Non-pigmented ciliary epithelial cell (primary cell): ENCODE data around the gene ARHGAP12.
A peak's percentile ranks its signal among the peaks of the same experiment; 100 is the strongest.
"Not testable (repeated sequence)": the region's sequence is repeated elsewhere in the genome, so short reads cannot be mapped to it uniquely, and the experiment has no call there.

ENCODE experiments used
- DNase-seq: peaks from one replicate; pipeline ENCODE4 v3.0.0-alpha.2; 2010; ENCODE audit warnings: low read depth

The ARHGAP12 gene

DNA sequence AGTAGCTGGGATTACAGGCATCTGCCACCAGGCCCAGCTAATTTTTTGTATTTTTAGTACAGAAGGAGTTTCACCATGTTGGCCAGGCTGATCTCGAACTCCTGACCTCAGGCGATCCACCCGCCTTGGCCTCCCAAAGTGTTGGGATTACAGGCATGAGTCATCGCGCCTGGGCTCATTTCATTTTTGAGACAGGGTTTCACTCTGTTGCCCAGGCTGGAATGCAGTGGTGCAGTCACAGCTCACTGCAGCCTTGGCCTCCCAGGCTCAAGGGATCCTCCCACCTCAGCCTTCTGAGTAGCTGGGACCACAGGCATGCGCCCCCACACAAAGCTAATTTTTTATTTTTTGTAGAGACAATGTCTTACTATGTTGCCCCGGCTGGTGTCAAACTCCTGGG is 159.7 kb downstream of the ARHGAP12 start:
- DNase-seq, result not testable (repeated sequence)

DNA sequence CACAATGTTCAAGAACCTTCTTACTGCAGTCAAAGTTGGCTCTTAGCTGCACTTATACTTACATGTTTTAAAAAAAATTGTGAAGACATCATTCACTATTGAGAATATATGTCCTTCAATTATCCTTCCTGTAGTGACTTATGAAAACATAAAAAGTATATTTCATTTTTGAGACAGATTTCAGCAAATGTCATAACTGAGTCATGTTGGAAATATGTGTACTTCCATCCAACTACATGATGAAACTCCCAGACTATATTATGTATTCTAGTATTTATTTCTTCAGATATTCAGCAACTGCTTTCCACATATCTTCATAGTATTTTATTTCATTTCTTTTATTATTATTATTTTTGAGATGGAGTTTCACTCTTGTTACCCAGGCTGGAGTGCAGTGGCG is 160.2 kb downstream of the ARHGAP12 start:
- no peak for DNase-seq

DNA sequence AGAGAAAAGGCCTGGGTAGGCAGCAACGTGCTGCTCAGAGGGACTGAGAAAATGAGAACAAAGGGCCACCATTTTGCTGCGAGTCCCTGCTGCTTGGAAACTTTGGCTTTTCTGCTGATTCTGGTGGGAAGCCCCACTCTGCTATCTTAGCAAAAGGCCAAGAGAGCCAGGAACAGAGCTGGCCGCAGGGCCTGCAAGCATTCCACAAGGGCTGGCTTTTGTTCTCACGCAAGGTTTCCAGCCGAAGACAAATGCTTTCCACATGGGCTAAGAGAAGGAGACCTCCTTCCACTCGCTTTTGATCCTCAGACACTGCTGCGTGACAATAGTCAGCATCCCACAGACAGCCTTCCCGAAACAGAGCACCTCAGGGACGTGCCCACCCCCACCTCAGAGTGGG is 163.1 kb downstream of the ARHGAP12 start:
- DNase-seq, result no peak

DNA sequence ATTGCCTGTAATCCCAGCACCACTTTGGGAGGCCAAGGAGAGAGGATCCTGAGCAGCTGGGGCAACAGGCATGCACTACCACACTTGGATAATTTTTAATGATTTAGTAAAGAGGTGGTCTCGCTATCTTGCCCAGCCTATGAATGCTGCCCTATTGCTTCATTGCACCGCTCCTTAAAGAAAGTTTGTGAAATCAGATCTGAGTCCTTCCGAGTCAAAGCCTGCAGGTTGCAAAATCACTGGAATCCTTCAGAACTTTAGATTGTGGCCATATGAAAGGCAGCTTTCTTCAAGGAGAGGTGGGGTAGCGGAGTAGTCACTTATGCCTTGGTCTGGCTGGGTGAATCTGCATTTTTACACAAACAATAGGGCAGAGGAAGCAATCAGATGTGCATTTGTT is 166.3 kb downstream of the ARHGAP12 start:
- DNase-seq, result no peak

DNA sequence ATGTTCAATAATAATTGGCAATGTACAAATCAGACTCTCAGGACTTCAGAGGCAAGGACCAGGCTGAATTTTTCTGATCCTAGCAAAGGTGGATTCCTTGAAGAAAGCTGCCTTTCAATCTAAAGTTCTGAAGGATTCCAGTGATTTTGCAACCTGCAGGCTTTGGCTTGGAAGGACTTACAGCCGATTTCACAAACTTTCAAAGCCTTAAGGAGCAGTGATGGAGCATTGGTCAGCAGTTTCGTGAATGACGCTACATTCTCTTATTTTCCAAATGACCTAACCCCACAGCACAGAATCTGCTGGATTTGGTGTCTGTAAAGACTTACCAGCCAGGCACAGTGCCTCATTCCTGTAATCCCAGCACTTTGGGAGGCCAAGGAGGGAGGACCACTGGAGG is 167.5 kb downstream of the ARHGAP12 start:
- no peak for DNase-seq

DNA sequence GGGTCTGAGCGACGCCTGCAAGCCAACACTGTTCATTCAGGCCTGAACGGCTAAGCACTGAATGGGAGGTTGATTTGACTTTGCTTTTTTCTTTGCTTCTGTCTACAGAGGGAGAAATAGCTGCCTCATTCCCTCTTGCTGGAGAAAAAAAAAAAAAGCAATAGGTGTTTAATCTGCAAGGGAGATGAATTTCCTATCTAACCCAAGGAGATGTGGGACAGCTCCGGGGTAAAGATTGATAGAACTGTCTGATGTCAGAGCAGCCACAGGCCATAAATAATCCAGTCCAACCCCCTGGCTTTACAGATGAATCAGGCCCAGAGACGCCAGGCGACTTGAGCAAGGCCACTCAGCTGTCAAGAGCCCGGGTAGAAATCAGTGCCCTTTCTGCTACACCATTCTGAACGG is 168.0 kb downstream of the ARHGAP12 start:
- DNase-seq, result no peak

DNA sequence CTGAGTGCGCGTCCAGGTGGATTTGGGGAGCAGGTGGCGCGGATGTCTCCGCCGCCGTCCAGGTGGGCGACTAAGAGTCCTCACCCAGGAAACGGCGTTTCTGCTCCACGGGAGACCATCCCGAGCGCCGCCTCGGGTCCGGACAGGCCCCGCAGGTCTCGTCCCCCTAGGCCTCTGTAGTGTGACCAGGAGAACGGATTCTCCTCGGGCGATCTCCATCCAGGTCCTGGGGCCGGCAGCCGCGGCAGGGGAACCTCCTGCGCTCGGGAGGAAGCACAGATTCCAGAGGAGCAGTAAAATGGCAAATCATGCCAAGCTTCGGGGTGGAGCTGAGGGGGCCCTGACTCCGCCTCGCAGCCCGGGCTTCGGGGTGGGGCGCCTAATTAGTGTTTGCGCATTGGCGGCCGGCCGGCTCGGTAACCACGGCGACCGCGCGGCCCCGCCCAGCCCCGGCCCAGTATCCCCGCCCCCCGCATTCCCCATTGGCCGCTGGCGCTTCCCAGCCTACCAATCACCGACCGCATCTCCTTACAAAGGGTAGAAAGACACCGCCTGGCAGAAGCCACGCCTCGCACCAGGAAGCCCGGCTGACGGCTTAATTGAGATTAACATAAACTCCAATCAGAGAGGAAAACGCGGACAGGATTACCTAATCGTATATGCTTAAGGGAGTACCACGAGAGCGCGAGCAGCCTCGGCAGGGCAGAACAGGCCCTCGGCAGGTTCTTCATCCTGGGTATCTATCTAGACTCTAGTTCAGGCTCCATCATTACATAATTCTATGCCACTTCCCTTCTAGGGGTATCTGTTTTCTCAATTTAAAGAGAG is 168.6 kb downstream of the ARHGAP12 start:
- DNase-seq, result peak; percentile 94

DNA sequence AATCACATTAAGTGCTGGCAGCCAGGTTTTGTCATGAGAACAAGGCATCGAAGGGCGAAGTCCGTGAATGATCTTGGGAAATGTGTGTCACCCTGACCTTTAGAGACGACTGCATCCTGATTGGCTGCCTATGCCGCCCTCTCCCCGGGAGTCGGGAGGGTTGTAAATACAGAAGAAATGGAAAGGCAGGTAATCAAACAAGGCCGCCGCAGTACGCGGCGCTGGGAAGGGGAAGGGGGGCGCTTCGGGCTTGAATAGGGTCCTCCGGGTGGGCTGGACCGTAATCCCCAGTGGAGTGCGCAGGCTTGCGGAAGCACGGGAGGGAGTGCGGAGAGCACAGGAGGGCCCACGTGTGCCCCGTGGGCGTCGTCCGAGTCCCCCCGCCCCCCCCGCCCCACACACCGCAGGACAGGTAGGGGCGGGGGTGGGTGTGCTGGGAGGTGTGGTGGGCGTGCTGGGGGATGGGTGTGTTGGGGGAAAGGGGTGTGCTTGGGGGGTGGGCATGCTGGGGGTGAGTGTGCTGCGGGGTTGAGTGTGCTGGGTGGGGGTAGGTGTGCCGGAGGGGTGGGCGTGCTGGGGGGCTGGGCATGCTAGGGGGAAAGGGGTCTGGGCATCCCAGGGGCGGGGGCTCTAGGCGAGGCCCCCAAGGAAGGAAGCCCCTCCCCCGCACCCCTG is 169.4 kb downstream of the ARHGAP12 start:
- DNase-seq, result no peak

DNA sequence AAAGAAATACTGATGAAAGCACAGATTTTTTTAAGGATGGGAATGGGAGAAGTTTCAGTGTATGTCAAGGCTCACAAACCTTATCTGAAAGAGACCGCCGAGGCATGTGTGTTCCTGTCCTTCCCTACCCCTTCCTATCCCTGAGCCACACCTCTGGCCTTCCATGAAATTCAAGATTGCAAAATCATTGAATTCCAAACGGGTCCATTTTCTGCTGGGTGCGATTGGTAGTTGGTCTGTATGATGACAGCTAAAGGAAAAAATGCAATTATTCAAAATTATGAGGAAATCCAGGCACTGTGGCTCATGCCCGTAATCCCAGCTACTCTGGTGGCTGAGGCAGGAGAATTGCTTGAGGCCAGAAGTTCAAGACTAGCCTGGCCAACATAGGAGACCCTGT is 170.1 kb downstream of the ARHGAP12 start:
- no peak for DNase-seq

DNA sequence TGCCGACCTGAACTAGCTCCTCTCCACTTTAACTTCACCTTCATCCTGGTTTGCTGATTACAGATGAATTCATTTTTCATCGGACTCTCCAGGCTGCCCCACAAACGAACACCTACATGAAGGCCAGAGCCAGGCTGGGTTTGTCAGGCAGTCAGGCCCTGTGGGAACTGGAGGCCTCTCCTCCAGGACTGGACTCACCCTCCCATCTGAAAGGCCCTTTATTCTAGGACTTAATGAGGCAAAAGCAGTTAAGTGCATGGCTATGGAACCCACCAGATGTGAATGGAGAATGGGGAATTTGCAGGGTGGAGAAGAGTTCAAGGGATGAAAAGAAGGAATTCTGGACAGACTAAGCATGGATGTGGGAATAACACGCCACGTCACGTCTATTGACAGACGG is 170.8 kb downstream of the ARHGAP12 start:
- no peak for DNase-seq

DNA sequence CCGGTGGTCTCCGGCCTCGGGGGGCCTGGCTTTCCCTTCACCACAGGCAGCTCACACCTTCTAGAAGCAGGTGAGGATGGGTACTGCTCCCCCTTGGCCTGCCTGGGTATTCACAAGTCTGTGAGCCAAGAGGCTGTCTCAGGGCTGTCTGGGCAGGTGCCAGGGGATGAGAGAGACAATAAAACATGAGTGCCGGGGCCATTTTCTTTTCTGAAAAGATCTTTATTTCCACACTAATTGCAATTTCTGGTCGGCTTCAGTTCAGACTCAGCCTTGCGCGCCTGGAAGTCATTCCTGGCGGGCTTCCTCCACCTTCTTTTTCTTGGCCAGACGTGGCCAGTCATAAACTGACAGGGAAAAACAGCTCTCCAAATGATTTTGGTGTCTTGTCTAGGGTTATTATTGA is 171.2 kb downstream of the ARHGAP12 start:
- DNase-seq, result no peak

DNA sequence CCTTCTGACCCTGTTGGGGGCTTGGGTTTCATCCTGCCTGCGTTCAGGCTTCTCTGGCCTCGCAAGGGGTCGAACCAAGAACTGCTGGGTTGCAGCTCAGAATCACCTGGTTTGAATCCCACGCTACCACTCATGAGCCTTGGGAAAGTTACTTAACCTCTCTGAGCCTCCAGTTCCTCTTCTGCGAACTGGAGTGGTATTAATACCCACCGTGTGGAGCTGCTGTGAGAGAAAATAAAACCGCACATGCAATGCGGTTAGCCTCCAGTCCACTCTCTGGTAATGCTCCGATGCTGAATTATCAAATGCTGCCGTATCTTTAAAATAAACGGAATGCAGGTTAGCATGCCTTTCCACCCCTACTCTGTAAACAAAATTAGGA is 171.9 kb downstream of the ARHGAP12 start:
- DNase-seq, result no peak

DNA sequence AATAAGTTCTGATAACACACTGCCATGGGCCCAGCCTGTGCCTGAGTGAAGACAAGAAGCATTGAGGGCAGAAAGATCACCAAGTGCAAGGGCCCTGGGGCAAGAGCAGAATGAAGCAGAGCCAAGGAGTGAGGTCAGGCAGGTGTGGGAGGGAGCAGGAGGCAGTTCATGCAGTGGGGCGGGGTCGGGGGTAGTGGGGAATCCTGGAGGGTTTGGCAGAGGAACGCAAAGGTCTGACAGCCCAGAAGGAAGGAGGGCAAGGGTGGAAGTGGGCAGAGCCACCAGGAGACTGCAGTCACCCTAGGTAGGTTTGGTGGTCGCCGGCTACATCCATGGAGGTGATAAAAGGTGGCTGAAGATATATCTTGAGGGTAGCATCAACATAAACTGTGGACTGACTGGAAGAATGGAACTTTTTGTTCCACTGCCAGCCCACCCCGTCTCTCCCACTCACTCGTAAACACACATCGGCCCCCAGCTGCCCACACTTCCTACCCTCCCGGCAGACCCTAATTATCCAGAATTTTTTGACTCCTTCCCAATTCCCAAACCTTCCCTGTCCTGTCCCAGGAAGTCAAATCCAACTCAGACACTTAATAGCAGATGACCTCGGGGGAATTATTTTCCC is 172.4 kb downstream of the ARHGAP12 start:
- no peak for DNase-seq
